Spleen (tissue), 7 donors: ENCODE results near the gene HNRNPF.

Experiments
- POLR2A ChIP-seq, 3 donors: fragments of 450-650 bp; IDR thresholded peaks; one replicate each; pipeline ENCODE4 v1.5.1; 2017; ENCODE audit warnings: antibody characterized with exemption in 3 of 3, mild to moderate bottlenecking in 1 of 3
- POLR2AphosphoS5 ChIP-seq, 3 donors: sonication (generic); formaldehyde crosslinking; IDR thresholded peaks; one replicate each; pipeline ENCODE4 v1.5.1; 2017; ENCODE audit warnings: antibody characterized with exemption in 3 of 3
- TF ChIP-seq, protein P1 (sequence below), 11 experiments: fragments of 200-600 bp in 7 of 11; fragments of 450-650 bp in 4 of 11; sonication (generic) in 4 of 11; IDR thresholded peaks in 8 of 11; conservative IDR thresholded peaks in 3 of 11; 1 replicate in 7 of 11; 2 replicates in 4 of 11; pipeline versions ENCODE4 v1.4.0 to v1.8.0; 2016 to 2021; ENCODE audit warnings: antibody characterized with exemption in 11 of 11, inconsistent platforms in 4 of 11, mild to moderate bottlenecking in 1 of 11
- donor health status: DM: no; HTN: no; CAD: no; lungs with moderate emphysema.
- donor health status: DM: no; HTN: no; CAD: no.
- donor health status: DM: no; HTN: no; CAD: no.

- TF ChIP-seq, protein P1, sequence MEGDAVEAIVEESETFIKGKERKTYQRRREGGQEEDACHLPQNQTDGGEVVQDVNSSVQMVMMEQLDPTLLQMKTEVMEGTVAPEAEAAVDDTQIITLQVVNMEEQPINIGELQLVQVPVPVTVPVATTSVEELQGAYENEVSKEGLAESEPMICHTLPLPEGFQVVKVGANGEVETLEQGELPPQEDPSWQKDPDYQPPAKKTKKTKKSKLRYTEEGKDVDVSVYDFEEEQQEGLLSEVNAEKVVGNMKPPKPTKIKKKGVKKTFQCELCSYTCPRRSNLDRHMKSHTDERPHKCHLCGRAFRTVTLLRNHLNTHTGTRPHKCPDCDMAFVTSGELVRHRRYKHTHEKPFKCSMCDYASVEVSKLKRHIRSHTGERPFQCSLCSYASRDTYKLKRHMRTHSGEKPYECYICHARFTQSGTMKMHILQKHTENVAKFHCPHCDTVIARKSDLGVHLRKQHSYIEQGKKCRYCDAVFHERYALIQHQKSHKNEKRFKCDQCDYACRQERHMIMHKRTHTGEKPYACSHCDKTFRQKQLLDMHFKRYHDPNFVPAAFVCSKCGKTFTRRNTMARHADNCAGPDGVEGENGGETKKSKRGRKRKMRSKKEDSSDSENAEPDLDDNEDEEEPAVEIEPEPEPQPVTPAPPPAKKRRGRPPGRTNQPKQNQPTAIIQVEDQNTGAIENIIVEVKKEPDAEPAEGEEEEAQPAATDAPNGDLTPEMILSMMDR (IDR thresholded peaks at IDR 0.05 in 8 of 11, conservative IDR thresholded peaks at IDR 0.05 in 3 of 11) = no peak
- no peak for TF ChIP-seq POLR2A (IDR thresholded peaks at IDR 0.05)
- TF ChIP-seq POLR2AphosphoS5 (IDR thresholded peaks at IDR 0.05) = peak in 2 of 3 donors; percentile 42 to 75
Observed at GRCh38 chr10:43384252-43385221, 24.4 kb downstream of the HNRNPF start.
